Fibroblast of villous mesenchyme (primary cell): ENCODE data around the gene RAB18. TPM values are rescaled to one million over a fixed set of nuclear protein-coding genes. Genes with fewer than 3 reads are reported as not detected.

Source experiments
- DNase-seq: peaks from one replicate; pipeline ENCODE4 v3.0.0-alpha.2; 2010; ENCODE audit warnings: low read depth
- H3K4me3 ChIP-seq: 2 replicates; pipeline ENCODE4 v1.5.1; 2011; ENCODE audit warnings: low read depth, mild to moderate bottlenecking, low read length
- total RNA-seq: library from RNA; depleted of rRNA; stranded (reverse); fragments of >200 nt; gene quantifications from 2 replicates; pipeline ENCODE4 v1.2.3, GENCODE V29; 2012
- TF ChIP-seq, protein P1 (sequence below): IDR thresholded peaks from 2 replicates; pipeline ENCODE4 v1.5.1; 2012; ENCODE audit warnings: low read depth, mild to moderate bottlenecking, low read length; ENCODE audit not compliant: insufficient read depth

The RAB18 gene
- total RNA-seq, 1 donor = 61.7 TPM

DNA sequence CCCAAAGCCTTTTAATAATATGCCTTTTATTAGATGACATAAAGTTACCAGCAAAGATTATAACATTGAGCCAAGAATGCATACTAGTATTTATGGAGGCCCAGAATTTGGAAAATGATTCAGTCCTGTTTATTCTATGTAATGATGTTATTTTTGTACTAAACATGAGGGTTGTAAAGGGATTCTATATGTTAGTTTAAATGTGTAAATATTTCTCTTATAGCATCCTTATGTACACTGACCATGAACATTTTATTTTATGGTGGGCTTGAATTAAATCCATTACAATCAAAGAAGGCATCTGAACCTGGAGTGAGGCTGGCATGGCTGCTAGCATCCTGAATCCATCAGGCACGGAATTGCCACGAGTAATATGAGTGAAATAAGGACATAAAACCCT lies 80.2 kb downstream of the RAB18 start:
- DNase-seq = no peak
- no peak overlapping the region for H3K4me3 ChIP-seq
- TF ChIP-seq, protein P1, sequence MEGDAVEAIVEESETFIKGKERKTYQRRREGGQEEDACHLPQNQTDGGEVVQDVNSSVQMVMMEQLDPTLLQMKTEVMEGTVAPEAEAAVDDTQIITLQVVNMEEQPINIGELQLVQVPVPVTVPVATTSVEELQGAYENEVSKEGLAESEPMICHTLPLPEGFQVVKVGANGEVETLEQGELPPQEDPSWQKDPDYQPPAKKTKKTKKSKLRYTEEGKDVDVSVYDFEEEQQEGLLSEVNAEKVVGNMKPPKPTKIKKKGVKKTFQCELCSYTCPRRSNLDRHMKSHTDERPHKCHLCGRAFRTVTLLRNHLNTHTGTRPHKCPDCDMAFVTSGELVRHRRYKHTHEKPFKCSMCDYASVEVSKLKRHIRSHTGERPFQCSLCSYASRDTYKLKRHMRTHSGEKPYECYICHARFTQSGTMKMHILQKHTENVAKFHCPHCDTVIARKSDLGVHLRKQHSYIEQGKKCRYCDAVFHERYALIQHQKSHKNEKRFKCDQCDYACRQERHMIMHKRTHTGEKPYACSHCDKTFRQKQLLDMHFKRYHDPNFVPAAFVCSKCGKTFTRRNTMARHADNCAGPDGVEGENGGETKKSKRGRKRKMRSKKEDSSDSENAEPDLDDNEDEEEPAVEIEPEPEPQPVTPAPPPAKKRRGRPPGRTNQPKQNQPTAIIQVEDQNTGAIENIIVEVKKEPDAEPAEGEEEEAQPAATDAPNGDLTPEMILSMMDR = no peak

Other genes with a start within 250 kb of the RAB18 start
- 5.8 and 6.9 TPM in 2 replicates for gene MKX, start 241.5 kb downstream of the RAB18 start, total RNA-seq